GM12874 (cell line): ENCODE results near the gene GRIN2A.

Experiments
- TF ChIP-seq, protein P1 (sequence below): IDR thresholded peaks from 2 replicates; pipeline ENCODE4 v1.5.1; 2011; ENCODE audit warnings: low read depth, mild to moderate bottlenecking, control low read depth, low read length, moderate library complexity; ENCODE audit not compliant: insufficient read depth

The GRIN2A gene

DNA sequence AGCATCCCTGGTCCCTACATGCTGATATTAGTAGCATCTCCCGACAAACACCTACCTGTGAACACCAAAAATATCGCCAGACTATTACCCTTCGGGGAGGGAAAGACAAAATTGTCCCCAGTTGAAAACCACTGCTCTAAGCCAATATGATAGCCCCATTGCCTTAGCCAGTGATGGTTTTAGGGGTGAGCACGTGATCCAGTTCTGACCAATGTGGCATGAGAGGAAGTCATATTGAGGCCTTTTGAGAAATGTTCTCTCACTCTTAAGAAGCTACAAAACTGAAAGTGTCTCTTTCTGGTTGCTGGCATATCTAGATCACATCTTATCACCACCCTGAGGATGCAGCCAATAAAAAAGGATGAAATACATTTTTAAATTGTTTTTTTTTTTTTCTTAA is 136.3 kb downstream of the GRIN2A start:
- TF ChIP-seq, protein P1, sequence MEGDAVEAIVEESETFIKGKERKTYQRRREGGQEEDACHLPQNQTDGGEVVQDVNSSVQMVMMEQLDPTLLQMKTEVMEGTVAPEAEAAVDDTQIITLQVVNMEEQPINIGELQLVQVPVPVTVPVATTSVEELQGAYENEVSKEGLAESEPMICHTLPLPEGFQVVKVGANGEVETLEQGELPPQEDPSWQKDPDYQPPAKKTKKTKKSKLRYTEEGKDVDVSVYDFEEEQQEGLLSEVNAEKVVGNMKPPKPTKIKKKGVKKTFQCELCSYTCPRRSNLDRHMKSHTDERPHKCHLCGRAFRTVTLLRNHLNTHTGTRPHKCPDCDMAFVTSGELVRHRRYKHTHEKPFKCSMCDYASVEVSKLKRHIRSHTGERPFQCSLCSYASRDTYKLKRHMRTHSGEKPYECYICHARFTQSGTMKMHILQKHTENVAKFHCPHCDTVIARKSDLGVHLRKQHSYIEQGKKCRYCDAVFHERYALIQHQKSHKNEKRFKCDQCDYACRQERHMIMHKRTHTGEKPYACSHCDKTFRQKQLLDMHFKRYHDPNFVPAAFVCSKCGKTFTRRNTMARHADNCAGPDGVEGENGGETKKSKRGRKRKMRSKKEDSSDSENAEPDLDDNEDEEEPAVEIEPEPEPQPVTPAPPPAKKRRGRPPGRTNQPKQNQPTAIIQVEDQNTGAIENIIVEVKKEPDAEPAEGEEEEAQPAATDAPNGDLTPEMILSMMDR: no peak

DNA sequence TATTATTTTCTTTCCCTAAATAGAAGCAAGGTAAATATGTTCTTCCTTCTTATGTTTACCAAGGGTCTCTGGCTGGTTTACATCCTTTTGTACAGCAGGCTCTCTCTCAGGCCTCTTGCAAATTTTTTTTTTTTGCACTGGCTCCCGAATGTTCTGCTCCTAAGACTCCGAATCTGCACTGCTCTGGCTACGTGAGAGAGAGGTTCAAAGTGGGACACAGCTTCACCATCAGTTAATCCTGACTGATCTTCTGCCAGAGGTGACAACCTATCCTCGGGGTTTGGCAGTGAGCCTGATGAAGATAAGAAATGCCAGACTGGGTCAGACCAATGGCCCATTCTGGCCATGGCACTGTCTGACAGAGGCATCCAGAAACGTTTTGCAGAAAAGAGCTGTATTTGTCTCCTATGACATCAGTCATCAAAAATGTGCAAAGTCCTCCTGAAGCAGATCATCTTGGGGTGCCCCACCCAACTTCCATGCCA is 136.9 kb downstream of the GRIN2A start:
- TF ChIP-seq, protein P1: no peak

DNA sequence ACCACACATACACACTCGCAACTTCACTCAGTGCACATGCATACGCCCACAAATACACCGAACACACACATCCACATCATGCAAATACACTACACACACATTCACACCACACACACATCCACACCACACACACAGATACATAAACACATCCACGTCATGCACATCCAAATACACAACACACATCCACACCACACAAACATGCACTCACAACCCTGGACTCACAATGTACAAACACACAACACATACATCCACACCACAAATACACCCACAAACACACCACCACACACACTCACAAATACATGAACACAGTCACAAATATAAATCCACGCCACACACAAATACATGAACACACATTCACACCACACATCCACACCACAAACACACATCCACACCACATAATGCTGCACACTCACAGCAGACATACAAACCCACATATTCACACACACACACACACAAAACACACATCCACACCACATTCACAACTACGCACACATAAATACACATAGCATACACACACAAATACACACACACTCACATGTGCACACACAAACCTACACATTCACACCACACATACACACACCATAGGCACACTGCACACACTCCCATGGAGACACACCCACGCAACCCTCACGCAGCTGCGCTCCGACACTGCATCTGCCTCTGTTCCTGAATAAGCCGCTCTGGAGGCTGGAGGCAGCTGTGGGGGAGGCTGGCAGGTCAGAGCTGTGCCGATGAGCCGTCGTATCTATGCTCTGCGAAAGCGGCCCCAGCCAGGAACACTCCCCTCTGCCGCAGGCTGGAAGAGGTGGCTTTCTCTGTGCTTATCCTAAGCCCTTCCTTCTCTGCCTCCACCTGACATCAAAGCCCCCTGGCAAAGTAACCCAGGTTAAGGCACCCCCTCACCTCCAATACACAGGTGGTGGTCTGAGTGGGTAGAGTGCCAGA is 141.8 kb downstream of the GRIN2A start:
- TF ChIP-seq, protein P1: no peak

DNA sequence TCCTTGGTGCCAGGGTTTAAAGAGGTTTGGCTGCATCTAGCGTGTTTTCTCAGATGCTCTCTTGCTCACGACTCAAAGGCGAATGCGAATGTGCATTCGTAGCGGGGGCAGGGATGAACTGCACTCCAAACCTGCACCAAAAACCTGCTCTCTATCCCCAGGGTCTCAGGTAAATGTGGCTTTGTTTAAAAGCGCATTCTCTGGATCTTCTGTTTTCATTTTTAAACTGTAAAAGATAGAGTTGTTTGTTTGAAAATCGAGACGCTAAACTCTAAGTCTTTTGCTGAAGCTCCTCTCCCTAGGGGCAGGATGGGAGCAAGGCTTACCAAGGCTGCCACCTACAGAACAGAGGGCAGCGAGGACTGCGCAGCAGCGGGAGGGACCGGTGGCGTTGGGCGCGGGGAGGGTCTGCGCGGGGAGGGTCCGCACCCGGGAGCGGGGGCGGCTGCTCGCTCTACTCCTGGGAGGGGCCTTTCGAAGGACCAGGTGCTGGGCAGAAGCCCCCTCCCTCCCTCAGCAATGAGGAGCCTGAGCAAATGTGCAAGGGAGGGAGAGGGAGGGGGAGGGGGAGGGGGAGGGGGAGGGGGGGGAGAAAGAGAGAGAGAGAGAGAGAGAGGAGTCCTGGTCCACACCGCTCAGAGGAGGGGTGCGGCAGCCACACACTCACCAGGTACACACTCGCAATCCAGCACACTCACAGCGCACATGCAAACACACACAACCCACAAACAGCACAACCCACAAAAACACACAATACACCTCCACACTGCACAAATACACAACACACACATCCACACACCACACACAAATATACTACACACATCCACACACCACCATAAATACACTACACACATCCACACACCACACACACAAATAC is 142.8 kb downstream of the GRIN2A start:
- TF ChIP-seq, protein P1: no peak; the same call in none of the 2 replicates

DNA sequence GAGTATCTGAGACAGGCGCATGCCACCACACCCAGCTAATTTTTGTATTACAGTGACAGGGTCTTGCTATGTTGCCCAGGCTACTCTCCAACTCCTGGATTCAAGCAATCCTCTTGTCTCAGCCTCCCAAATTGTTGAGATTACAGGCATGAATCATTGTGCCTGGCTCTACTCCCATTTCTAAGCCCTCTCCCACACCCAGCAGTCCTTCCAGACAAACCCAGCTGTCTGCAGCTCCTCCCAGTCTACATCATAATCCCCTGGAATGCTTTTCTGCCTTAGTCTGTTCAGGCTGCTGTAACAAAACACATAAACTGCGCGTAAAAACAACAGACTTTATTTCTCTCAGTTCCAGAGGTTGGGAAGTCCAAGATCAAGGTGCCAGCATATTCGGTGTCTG is 144.5 kb downstream of the GRIN2A start:
- TF ChIP-seq, protein P1: no peak

DNA sequence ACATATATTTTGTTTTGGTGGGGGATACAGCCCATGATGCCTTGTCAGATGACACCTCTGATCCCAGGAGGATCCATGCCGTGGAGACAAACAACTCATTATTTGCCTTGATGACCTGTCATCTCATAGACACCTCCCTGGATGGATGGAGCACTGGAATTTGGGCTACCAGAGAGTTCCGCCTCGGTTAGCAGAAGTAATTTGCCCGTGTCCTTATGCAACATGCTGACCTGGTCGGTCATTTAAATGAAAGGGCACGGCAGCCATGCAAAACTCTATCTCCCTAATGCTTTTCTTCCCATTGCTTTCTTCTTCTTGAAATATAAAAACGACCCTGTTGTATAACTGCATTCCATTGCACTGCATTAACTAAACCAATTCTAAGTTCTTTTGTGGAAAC is 145.3 kb downstream of the GRIN2A start:
- TF ChIP-seq, protein P1: no peak

DNA sequence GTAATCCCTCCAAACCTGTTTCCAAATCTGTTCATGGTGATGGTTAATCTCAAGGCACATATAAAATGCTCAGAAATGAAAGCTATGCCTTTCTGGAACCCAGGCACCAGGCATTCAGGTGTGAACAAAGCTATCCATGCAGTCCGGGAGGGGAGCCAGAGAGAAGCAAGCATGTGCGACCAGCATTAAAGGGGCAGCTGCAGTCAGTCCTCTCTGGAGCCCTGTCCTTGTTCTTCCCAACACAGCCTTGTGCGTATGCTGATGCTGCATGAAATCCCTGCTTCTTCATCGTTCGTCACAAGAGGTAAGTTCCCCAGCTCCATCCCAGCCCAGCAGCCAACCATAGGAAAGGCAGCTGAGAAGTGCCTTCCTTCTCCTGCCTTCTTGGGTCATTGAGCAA is 148.7 kb downstream of the GRIN2A start:
- TF ChIP-seq, protein P1: no peak
